HG03135 (cell line): ENCODE data around the gene SHC2.
"Not testable (repeated sequence)": the region's sequence is repeated elsewhere in the genome, so short reads cannot be mapped to it uniquely, and the experiment has no call there.

Experiments used
- ATAC-seq: cut with Tn5 transposase; IDR thresholded peaks from one replicate; pipeline ENCODE4 v1.9.1; 2021; ENCODE audit warnings: mild to moderate bottlenecking, moderate library complexity; ENCODE audit not compliant: unreplicated experiment

SHC2 gene

GRCh38 chr19:450912-451481, 9.8 kb downstream of the SHC2 start:
- not testable (repeated sequence) for ATAC-seq

GRCh38 chr19:449916-450315, 10.9 kb downstream of the SHC2 start:
- ATAC-seq = no peak

- no peak for ATAC-seq
These were observed 12.8 kb downstream of the SHC2 start for GRCh38 chr19:447816-448560.

- ATAC-seq = no peak
These were observed 13.8 kb downstream of the SHC2 start for GRCh38 chr19:447064-447426.

DNA sequence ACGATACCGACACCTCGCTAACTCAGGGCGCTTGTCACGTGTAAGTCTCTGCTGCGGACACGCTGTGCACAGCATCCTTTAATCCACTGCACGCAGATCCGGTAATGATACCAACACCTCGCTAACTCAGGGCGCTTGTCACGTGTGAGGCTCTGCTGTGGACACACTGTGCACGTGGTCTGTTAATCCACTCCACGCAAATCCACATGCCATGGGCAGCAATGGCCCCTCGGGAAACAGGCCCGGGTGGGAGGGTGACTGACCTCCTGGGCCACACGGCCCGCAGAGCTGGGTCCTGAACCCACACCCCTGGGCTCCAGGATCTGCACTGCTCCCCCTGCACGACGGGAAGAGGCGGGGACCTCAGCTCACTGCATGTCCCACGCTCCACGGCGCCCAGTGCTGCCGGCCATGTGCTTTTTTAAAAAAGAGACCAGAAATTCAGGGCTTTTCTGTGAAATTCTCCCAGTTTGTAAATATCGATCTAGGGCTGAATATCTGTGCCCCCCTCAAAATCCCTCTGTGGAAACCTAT, 16.1 kb downstream of the SHC2 start:
- no peak for ATAC-seq

DNA sequence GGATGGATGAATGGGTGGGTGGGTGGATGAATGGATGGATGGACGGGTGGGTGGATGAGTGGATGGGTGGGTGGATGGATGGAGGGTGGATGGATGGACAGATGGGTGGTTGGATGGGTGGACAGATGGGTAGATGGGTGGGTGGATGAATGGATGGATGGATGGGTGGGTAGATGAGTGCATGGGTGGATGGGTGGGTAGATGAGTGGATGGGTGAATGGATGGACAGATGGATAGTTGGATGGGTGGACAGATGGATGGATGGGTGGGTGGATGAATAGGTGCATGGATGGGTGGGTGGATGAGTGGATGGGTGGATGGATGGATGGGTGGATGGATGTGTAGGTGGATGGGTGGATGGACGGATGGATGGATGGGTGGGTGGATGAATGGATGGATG, 17.8 kb downstream of the SHC2 start:
- no peak for ATAC-seq

GRCh38 chr19:442085-442484, 18.7 kb downstream of the SHC2 start:
- ATAC-seq = no peak

GRCh38 chr19:441213-441836, 19.5 kb downstream of the SHC2 start:
- ATAC-seq = no peak

DNA sequence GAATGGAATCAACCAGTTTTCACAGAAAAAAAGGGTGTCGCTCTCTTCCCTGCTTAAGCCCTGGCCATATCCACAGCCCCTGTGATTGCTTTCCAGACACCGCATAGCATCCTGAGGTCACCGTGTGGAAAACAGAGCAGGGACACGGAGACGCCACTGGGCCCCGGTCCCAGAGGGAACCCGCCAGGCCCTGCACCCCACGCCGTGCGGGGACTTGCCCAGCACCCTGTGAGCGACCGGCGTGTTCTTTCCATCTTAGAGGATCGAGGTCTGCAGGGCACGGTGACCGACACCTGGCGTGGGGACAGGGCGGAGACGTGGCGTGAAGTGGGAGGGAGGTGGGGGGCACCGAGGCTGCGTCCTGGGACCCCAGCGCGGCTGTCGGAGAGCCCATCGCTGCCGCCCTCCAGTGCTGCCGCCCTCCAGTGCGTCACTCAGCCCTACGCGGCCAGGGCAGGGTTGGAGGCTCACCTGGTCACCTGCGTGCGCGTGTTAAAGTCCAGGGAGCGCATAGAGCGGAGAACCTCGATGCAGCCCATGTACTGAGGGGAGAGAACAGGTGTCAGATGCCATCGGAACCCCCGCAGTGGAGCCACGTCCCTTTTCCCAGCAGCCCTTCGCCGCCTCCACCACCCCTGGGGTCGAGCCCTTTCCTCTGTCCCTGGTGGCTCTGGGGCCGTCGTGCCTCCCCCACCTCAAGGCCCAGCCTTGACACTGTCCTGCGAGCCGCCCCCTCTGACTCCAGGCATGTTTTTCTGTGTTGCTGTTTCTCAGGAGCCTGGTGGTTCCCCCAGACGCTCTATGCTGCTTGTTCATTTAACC, 20.2 kb downstream of the SHC2 start:
- no peak for ATAC-seq

DNA sequence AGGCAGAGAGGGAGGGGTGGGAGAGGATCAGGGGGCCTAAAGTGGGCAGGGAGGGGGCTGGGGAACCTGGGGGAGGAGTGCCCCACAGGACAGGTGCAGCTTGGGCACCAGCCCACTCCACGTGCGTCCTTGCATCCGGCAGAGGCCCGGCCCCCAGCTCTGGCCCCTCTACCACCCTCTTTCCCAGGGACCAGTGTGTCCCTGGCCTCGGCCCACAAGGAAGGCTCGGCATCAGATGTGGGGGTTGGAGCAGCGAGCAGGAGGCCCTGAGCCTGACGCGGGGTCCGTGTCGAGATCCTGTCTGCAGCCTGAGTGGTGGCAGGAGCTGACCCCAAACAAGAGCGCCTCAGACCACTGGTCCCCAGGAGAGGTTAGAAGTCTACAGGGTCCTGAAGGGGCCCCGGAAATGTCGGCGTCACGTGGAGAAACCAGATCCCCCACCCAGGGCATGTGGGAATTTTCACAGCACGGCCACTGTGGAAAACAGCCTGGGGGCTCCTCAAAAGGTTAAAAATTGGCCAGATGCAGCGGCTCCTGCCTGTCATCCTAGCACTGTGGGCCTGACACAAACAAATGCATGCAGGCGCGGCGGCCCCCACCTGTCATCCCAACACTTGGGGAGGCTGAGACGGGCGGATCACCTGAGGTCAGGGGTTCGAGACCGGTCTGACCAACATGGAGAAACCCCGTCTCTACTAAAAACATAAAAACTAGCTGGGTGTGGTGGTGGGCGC, 21.5 kb downstream of the SHC2 start:
- no peak for ATAC-seq

GRCh38 chr19:438416-438958, 22.3 kb downstream of the SHC2 start:
- no peak for ATAC-seq

DNA sequence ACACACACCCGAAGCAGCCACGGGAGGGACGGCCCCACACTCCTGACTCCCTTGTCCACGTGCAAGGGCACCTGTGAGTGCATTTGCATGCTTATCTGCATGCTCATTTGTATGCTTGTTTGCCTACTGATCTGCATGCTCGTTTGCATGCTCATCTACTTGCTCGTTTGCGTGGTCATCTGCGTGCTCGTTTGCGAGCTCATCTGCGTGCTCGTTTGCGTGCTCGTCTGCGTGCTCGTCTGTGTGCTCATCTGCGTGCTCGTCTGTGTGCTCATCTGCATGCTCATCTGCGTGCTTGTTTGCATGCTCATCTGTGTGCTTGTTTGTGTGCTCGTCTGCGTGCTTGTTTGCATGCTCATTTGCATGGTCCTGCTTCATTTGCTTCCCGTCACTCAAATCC, 23.8 kb downstream of the SHC2 start:
- ATAC-seq = no peak

DNA sequence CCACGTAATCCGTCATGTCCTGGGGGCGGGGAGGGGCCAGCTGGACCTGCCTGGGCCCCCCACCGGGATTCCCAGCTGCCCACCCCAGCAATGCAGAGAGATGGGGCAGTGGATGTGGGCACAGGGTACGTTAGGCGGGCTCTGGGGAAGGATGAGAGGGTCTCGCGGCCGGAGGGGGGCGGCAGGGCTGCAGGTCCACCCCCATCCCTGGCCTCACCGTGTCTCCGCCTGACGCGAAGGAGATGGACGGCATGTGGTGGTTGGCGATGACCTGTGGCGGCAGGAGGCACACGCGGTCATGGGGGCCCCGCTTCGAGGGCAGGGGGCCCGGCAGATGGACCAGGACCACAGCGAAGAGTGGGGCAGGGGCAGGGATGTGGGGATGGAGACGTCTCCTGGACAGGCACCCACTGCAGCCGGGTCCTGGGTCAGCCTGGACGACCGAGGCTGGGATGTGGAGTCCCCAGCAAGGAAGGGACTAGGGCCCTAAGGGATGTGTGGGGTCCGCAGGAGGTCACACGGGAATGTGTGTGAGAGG, 24.4 kb downstream of the SHC2 start:
- ATAC-seq = no peak

GRCh38 chr19:435707-436412, 25.0 kb downstream of the SHC2 start:
- ATAC-seq = no peak

- ATAC-seq = no peak
These were observed 25.7 kb downstream of the SHC2 start for GRCh38 chr19:435056-435706.

DNA sequence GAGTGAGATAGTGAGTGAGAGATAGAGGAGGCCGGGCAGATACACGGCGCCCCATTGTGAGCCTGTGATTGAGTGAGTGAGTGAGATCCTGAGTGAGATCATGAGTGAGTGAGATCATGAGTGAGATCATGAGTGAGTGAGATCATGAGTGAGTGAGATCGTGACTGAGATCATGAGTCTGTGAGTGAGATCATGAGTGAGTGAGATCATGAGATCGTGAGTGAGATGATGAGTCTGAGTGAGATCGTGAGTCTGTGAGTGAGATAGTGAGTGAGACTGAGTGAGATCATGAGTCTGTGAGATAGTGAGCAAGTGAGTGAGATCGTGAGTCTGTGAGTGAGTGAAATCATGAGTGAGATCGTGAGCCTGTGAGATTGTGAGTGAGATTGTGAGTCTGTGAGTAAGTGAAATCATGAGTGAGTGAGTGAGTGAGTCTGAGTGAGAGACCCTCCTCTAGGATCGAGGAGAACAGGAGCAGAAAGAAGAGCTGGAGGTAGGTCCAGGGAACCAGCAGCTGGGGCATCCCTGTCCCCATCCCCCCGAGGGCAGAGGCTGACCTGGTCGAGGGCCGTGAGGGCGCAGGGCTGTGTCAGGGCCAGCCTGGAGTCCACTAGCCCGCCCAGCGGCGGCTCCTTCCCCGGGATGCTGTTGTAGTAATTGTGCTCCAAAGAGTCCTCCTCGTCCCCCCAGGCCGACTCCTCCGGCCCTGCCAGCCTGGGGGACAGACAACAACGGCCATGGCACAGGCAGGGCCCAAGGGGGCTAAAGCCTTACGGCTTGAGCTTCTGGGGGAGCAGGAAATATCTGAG, 26.5 kb downstream of the SHC2 start:
- no peak for ATAC-seq

GRCh38 chr19:430701-431100, 30.1 kb downstream of the SHC2 start:
- ATAC-seq = no peak

DNA sequence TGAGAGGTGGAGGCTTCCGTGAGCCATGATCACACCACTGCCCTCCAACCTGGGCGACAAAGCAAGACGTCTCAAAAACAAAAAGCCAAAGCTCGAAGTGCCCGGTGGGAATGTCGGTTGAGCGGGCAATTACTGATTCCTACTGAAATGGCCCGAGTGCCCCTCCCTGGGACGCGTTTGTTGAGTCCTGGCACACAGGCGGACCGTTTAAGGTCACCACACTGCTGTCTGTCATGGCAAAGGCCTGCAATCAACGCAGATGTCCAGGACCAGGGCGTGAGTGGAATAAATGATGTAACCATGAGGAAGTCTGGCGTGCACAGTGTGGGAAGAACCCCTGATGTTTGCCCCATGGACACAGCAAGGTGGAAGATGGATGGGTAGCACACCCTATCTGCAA, 32.7 kb downstream of the SHC2 start:
- ATAC-seq = no peak
